ENCODE measurements around the gene NCAM2.

DNA sequence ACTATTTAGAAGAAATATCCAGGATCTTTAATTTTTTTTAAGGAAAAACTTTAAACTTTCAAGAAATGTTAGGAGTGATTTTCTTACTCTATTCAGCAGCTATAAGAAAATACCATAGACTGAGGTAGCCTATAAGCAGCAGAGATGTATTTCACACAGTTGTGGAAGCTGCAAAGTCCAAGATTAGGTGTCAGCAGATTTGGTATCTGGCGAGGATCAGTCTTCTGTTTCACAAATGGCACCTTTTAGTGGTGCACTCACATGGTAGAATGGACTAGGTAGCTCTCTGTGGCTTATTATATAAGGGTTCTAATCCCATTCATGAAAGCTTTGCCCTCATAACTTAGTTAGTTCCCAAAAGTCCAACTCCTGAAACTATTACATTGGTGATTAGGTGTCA, 207.4 kb downstream of the NCAM2 start:
- TF ChIP-seq EP300 (IDR thresholded peaks at IDR 0.05; ENCODE audit: low read depth) (no peak), CTCF (IDR thresholded peaks at IDR 0.05) (no peak)
